Small intestine (tissue), 7 donors: ENCODE data around the gene MAPK6. TPM values are rescaled to one million over a fixed set of nuclear protein-coding genes. Genes with fewer than 3 reads are reported as not detected.
"Not testable (repeated sequence)": the region's sequence is repeated elsewhere in the genome, so short reads cannot be mapped to it uniquely, and the experiment has no call there.

Experiments
- DNase-seq, 2 donors: peaks; one replicate each; pipeline versions ENCODE4 v3.0.0 to v3.0.0-alpha.2; 2013
- FAIRE-seq: peaks from 2 replicates; lab custom pipeline; 2012; peaks lifted over from hg19 to GRCh38; lab: Jason Lieb, UNC
- H3K27ac ChIP-seq, 3 donors: one replicate each; pipeline ENCODE4 v1.5.1; 2013; ENCODE audit warnings: low read length in 2 of 3, mild to moderate bottlenecking in 2 of 3, control low read depth in 1 of 3, inconsistent platforms in 1 of 3, low read depth in 1 of 3, moderate library complexity in 1 of 3
- H3K27me3 ChIP-seq, 3 donors: one replicate each; pipeline ENCODE4 v1.6.1; 2013; ENCODE audit warnings: low read length in 3 of 3, inconsistent platforms in 1 of 3; ENCODE audit not compliant: control insufficient read depth in 3 of 3, insufficient read depth in 3 of 3
- H3K36me3 ChIP-seq, 3 donors: one replicate each; pipeline ENCODE4 v1.6.1; 2013; ENCODE audit warnings: low read length in 3 of 3, inconsistent platforms in 1 of 3, low read depth in 1 of 3, mild to moderate bottlenecking in 1 of 3, moderate library complexity in 1 of 3; ENCODE audit not compliant: control insufficient read depth in 3 of 3, insufficient read depth in 2 of 3
- H3K4me1 ChIP-seq, 3 donors: one replicate each; pipeline ENCODE4 v1.6.1; 2013; ENCODE audit warnings: low read length in 2 of 3, inconsistent platforms in 1 of 3, low read depth in 1 of 3, mild to moderate bottlenecking in 1 of 3, moderate library complexity in 1 of 3; ENCODE audit not compliant: control insufficient read depth in 3 of 3, insufficient read depth in 2 of 3
- H3K4me3 ChIP-seq, 3 donors: one replicate each; pipeline ENCODE4 v1.5.1; 2013; ENCODE audit warnings: low read length in 3 of 3, control low read depth in 1 of 3, inconsistent platforms in 1 of 3, low read depth in 1 of 3, mild to moderate bottlenecking in 1 of 3, moderate library complexity in 1 of 3
- H3K9me3 ChIP-seq, 2 donors: one replicate each; pipeline ENCODE4 v1.6.1; 2013; ENCODE audit warnings: low read depth in 1 of 2, low read length in 1 of 2; ENCODE audit not compliant: control insufficient read depth in 2 of 2, insufficient read depth in 1 of 2
- WGBS, 3 donors: extraction: QIAGEN DNeasy Blood & Tissue Kit; methylation state at CpG; one replicate each; pipeline ENCODE4 v1.1.7; 2013; 5-methylcytosine and 5-hydroxymethylcytosine counted together
- polyA plus RNA-seq, 4 donors: library from polyadenylated mRNA; stranded (reverse) in 3 of 4; unstranded in 1 of 4; fragments of 200-250 nt in 3 of 4; fragments of 120-200 nt in 1 of 4; gene quantifications; one replicate each; pipeline versions ENCODE4 v1.2.1 to v1.2.3, GENCODE V29; 2013
- donor health status: healthy with polysubstance abuse.
- donor health status: control.
- donor health status: control.
- donor health status: Bipolar disorder and iron deficiency.
- donor health status: healthy.

The MAPK6 gene
- polyA plus RNA-seq, 4 donors = 15.5 to 52.8 (median 27.6) TPM

GRCh38 chr15:52095597-52096262, 76.7 kb downstream of the MAPK6 start:
- no peak overlapping the region for H3K27ac ChIP-seq
- H3K9me3 ChIP-seq = no peaks in the 10 kb centered on the region
- FAIRE-seq (no peak), DNase-seq (peak; percentile 38 to 51)
- H3K36me3 ChIP-seq = no peaks in the 10 kb centered on the region
- no peaks in the 10 kb centered on the region for H3K27me3 ChIP-seq
- H3K4me1 ChIP-seq = peaks cover 0 to 10% (median 3%) of the 10 kb centered on the region in 3 donors
- 21 to 48% (median 37%) methylated on average over 4 of the region's 4 CpGs for WGBS, 3 donors
- no peak overlapping the region for H3K4me3 ChIP-seq

- not testable (repeated sequence) for H3K4me1 ChIP-seq, DNase-seq, H3K4me3 ChIP-seq, H3K27me3 ChIP-seq, H3K9me3 ChIP-seq, FAIRE-seq, H3K36me3 ChIP-seq, H3K27ac ChIP-seq
- WGBS, 3 donors = 65 to 86% (median 77%) methylated on average over 9 of the region's 9 CpGs
These were observed 77.5 kb downstream of the MAPK6 start for GRCh38 chr15:52096536-52096935.

DNA sequence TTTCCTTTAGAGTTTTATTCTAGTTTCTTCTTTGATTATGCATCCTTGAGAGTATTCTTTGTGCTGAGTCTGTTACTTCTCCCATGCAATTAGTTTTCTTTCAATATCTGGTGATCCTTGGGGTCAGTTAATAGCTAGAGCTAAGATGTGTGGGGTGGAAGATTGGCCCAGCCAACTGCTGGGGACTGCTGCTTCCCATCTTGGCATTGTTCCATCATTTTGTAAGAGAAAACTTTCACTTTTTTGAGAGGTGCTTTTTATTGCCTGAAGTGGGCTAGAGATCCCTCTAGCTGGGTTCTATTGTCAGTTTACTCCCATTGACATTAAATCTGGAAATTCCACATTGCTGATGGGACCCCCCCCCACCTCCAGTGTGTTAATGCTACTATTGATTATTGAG, 78.2 kb downstream of the MAPK6 start:
- no peak overlapping the region for H3K4me3 ChIP-seq
- H3K4me1 ChIP-seq = peaks cover 0 to 10% (median 3%) of the 10 kb centered on the region in 3 donors
- DNase-seq (no peak), FAIRE-seq (no peak)
- H3K27me3 ChIP-seq = no peaks in the 10 kb centered on the region
- no peaks in the 10 kb centered on the region for H3K9me3 ChIP-seq
- no peak overlapping the region for H3K27ac ChIP-seq
- H3K36me3 ChIP-seq = no peaks in the 10 kb centered on the region

DNA sequence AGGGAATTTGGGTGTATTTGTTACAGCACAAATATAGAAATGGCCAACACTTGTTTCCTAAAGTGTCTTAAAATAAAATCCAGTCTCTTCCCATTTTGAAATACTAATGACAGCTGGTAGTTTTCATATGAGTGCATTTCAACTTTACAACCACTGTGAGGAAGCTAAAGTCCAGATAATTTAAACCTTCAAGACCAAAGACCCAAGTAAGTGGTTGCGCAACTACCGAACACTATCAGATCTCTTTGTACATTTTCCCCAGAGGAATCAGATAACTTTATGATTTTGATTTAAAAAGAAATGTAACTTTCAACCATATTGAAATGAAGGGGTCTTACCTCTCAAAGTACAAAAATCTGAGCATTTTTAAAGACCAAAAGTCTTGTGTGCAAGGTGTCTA, 79.3 kb downstream of the MAPK6 start:
- H3K4me3 ChIP-seq = no peak overlapping the region
- no peak overlapping the region for H3K27ac ChIP-seq
- H3K36me3 ChIP-seq = no peaks in the 10 kb centered on the region
- no peaks in the 10 kb centered on the region for H3K9me3 ChIP-seq
- H3K4me1 ChIP-seq = peaks cover 0 to 10% (median 3%) of the 10 kb centered on the region in 3 donors
- no peaks in the 10 kb centered on the region for H3K27me3 ChIP-seq
- 18 to 55% (median 19%) methylated on average over 2 of the region's 2 CpGs for WGBS, 3 donors
- DNase-seq (peak; percentile 73 to 84), FAIRE-seq (no peak)

DNA sequence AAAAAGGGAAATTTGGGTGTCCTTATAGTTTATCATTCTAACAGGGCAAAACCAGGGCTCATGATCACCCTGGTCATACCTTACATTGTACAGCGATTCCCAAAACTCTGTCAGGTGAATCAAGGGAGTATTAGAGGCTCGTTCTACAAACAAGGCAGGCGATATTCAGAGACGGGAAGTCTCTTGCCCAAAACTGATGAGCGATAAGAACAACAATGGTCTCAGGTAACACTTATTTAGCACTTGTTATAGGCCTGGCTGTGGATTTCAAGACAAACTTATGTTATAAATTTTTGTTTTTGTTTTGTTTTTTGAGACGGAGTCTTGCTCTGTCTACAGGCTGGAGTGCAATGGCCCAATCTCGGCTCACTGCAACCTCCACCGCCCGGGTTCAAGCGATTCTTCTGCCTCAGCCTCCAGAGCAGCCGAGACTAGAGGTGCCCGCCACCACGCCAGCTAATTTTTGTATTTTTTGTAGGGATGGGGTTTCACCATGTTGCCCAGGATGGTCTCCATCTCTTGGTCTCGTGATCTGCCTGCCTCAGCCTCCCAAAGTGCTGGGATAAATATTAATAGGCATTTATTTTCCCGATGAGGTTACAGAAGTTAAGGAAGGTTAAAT, 80.7 kb downstream of the MAPK6 start:
- H3K4me3 ChIP-seq = no peak overlapping the region
- 96 to 98% (median 96%) methylated on average over 15 of the region's 15 CpGs for WGBS, 3 donors
- no peak overlapping the region for H3K27ac ChIP-seq
- H3K36me3 ChIP-seq = no peaks in the 10 kb centered on the region
- H3K9me3 ChIP-seq = no peaks in the 10 kb centered on the region
- DNase-seq = no peak
- no peaks in the 10 kb centered on the region for H3K27me3 ChIP-seq
- FAIRE-seq = no peak
- peaks cover 0 to 8% (median 3%) of the 10 kb centered on the region in 3 donors for H3K4me1 ChIP-seq

- Histone ChIP-seq H3K4me3 (no peak overlapping the region), H3K9me3 (no peaks in the 10 kb centered on the region), H3K36me3 (no peaks in the 10 kb centered on the region), H3K4me1 (peaks cover 0 to 5% (median 3%) of the 10 kb centered on the region in 3 donors), H3K27ac (no peak overlapping the region), H3K27me3 (no peaks in the 10 kb centered on the region)
- DNase-seq (peak in 1 of 2 donors; percentile 54), FAIRE-seq (no peak)
- 55 to 62% (median 59%) methylated on average over 6 of the region's 6 CpGs for WGBS, 3 donors
These were observed 81.9 kb downstream of the MAPK6 start for GRCh38 chr15:52100807-52101442.

DNA sequence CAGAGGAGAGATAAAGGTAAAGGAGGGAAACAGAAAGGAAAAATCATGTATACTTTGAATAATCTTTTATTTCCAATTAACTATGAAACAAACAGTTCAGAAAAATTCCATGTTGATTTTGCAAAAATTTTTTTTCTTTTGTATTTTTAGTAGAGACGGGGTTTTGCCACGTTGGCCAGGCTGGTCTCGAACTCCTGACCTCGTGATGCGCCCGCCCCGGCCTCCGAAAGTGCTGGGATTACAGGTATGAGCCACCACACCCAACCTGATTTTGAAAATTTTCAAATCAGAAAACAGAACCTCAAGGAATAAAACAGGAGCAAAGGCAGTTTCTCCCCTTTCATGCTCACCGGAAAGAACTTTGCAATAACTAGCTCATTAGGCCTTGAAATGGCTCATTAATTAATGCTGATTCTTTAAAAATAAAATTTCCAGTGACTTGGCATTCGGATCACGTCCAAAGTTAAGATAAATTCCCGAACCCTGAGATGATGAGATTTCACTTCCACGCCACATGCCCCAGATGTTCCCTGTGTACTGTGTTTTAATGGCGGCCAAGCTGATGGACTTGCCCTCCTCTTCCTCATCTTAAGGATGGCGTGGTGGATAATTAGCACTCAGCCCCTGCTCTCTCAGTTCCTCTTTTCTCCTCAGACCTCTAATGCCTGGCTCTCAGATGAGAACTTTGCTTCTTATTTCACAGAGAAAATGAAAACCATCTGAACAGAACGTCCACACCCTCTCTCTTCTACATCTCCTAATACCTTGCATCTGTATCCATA, 82.7 kb downstream of the MAPK6 start:
- no peaks in the 10 kb centered on the region for H3K36me3 ChIP-seq
- no peaks in the 10 kb centered on the region for H3K27me3 ChIP-seq
- H3K4me1 ChIP-seq = peaks cover 0 to 5% (median 3%) of the 10 kb centered on the region in 3 donors
- no peak overlapping the region for H3K27ac ChIP-seq
- H3K9me3 ChIP-seq = no peaks in the 10 kb centered on the region
- H3K4me3 ChIP-seq = no peak overlapping the region
- FAIRE-seq = no peak
- no peak for DNase-seq
- WGBS, 3 donors = 92 to 96% (median 93%) methylated on average over 16 of the region's 16 CpGs

DNA sequence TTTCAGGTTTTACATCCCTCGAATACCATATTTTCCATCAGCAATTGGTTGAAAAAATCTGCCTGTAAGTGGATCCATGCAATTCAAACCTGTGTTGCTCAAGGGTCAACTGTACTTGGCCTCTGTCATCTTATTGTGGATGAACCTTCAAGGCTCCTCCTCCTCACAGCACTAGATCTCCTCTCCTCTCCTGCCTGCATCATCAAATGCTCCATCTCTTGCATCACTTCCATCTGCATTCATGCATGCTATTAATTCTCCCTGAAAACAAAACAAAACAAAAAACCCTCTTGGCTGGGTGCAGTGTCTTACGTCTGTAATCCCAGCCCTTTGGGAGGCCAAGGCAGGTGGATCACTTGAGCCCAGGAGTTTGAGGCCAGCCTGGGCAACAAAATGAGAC, 83.4 kb downstream of the MAPK6 start:
- 83 to 100% (median 89%) methylated on average over 2 of the region's 2 CpGs for WGBS, 3 donors
- DNase-seq (no peak), FAIRE-seq (no peak)
- H3K27me3 ChIP-seq = no peaks in the 10 kb centered on the region
- H3K36me3 ChIP-seq = no peaks in the 10 kb centered on the region
- H3K9me3 ChIP-seq = no peaks in the 10 kb centered on the region
- H3K4me3 ChIP-seq = no peak overlapping the region
- no peak overlapping the region for H3K27ac ChIP-seq
- H3K4me1 ChIP-seq = peaks cover 0 to 5% (median 3%) of the 10 kb centered on the region in 3 donors
